Stimulated activated CD4-positive, alpha-beta T cell treated with anti-CD3 and anti-CD28 coated beads, Interleukin-12 subunit alpha, Interleukin-12 subunit beta, amount 100 ng/mL, for 24 hours (primary cell): Measurements from ENCODE around the gene CLHC1.
"Not testable (repeated sequence)": the region's sequence is repeated elsewhere in the genome, so short reads cannot be mapped to it uniquely, and the experiment has no call there.

Source experiments
- DNase-seq, 2 experiments: peaks; one replicate each; pipeline ENCODE4 v3.0.0-alpha.2; 2020; ENCODE audit warnings: low read depth in 2 of 2

CLHC1 gene

GRCh38 chr2:55136138-55136541 is 96.0 kb downstream of the CLHC1 start:
- no peak for DNase-seq

GRCh38 chr2:55135491-55135890 is 96.6 kb downstream of the CLHC1 start:
- no peak for DNase-seq

DNA sequence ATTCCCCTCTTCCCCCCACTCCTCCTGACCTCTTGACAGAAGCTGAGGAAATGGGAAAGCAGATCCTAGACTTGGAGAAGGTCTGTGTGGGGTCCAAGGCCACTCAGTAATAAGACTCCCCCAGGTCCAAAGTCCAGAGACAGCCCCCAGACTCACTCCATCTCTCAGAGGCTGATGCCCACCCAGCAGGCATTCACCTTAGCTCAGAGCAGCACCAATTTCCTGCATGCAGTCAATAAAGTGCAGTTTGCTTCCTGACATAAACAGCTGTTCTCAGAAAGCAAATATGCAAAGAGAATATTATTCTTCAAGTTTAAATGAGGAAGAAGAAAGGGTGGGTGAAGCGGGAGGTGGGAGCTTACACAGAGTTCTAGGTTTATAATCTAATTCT is 97.8 kb downstream of the CLHC1 start:
- no peak for DNase-seq

DNA sequence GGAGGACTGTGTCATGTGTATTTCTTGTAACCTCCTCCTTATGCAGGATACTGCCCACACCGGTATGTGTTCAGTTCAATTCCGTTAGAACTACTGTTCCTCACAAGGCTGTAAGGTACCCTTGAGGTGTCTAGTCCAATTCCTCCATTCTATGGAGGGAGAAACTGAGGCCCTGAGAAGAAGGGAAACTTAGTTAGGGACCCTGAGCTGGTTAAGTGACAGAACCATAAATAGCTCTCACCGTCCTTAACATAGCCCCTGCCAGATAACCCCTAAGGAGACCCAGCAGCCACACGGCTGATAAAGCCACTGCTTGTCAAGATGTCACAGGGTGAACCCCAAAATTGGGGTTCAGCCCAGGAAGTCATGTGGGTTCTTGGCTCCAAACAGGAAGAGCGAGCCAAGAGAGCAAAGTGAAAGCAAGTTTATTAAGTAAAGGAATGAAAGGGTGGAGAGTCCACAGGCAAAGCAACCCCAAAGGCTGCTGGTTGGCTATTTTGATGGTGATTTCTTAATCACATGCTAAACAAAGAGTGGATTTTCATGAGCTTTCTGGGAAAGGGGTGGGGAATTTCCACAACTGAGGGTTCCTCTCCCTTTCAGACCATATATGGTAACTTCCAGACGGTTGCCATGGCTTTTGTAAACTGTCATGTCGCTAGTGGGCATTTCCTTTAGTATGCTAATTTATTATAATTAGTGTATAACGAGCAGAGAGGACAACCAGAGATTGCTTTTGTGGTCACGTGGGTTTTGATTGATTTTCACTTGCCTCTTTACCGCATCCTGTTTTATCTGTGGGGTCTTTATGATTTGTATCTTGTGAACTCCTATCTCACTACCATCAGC is 98.4 kb downstream of the CLHC1 start:
- peak; percentile 7 to 11 for DNase-seq

GRCh38 chr2:55130849-55131248 is 101.2 kb downstream of the CLHC1 start:
- DNase-seq: no peak

DNA sequence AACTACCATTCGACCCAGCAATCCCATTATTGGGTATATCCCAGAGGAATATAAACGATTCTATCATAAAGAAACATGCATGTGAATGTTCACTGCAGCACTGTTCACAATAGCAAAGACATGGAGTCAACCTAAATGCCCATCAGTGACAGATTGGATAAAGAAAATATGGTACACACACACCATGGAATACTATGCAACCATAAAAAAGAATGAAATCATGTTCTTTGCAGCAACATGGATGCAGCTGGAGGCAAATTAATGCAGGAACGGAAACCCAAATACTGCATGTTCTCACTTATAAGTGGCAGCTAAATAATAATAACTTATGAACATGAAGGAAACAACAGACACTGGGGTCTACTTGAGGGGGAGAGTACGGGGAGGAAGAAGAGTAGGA is 105.5 kb downstream of the CLHC1 start:
- DNase-seq: not testable (repeated sequence)
